ENCODE data around the gene NOS1AP. TPM values are rescaled to one million over a fixed set of nuclear protein-coding genes. Genes with fewer than 3 reads are reported as not detected.

NOS1AP gene
- total RNA-seq: 4.5 to 6.2 TPM (median 5.1 TPM) in 3 replicates
- long read RNA-seq, partial matches to known transcripts: 0 of 4 reads
- long read RNA-seq, other reads (novel, unspliced or antisense): 4 of 4 reads

DNA sequence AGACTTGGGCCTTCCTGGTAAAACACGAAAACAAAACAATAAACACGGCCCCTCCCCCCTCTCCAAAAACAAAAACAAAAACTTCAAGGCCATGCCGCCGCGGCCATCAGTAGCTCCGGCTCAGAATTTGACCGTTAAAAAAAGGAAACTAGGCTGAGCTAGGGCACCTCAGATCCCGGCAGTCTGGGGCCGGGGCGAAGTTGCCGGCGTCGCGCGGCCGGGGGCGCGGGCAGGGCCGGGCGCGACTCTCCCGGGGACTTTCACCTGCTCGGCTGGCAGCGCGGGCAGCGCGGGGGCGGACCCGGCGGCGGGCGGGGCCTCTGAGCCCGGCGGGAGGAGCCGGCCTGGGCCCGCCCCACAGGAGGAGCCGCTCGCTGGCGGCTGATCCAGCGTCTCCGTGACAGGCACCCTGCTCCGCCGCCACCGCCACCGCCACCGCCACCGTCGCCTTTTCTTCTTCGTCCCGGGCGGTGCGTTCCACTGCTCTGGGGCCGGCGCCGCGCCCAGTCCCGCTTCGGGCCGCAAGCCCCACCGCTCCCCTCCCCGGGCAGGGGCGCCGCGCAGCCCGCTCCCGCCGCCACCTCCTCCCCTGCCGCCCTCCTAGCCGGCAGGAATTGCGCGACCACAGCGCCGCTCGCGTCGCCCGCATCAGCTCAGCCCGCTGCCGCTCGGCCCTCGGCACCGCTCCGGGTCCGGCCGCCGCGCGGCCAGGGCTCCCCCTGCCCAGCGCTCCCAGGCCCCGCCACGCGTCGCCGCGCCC, at the start of gene NOS1AP:
Gene NOS1AP (plus strand): TSS at position 358 of the 760 bp plus-strand sequence. CDS start 487 bp downstream, outside the sequence.
- Mint-ChIP-seq H3K4me3 (ENCODE audit: unreplicated experiment) (peak within 1 kb of the TSS; percentile 74), H3K27me3 (ENCODE audit: low read depth) (no peaks in the 10 kb centered on the region), H3K27ac (ENCODE audit: unreplicated experiment) (no peak within 1 kb of the TSS), H3K9me3 (ENCODE audit: low read depth) (peaks cover under 1% of the 10 kb centered on the region), H3K4me1 (ENCODE audit: low read depth) (peaks cover 33% of the 10 kb centered on the region), H3K36me3 (ENCODE audit: low read depth) (peaks cover under 1% of the 10 kb centered on the region)
- TF ChIP-seq, protein P1, sequence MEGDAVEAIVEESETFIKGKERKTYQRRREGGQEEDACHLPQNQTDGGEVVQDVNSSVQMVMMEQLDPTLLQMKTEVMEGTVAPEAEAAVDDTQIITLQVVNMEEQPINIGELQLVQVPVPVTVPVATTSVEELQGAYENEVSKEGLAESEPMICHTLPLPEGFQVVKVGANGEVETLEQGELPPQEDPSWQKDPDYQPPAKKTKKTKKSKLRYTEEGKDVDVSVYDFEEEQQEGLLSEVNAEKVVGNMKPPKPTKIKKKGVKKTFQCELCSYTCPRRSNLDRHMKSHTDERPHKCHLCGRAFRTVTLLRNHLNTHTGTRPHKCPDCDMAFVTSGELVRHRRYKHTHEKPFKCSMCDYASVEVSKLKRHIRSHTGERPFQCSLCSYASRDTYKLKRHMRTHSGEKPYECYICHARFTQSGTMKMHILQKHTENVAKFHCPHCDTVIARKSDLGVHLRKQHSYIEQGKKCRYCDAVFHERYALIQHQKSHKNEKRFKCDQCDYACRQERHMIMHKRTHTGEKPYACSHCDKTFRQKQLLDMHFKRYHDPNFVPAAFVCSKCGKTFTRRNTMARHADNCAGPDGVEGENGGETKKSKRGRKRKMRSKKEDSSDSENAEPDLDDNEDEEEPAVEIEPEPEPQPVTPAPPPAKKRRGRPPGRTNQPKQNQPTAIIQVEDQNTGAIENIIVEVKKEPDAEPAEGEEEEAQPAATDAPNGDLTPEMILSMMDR (IDR thresholded peaks at IDR 0.05): peak; percentile 31
- DNase-seq (ENCODE audit: low spot score): no peak

DNA sequence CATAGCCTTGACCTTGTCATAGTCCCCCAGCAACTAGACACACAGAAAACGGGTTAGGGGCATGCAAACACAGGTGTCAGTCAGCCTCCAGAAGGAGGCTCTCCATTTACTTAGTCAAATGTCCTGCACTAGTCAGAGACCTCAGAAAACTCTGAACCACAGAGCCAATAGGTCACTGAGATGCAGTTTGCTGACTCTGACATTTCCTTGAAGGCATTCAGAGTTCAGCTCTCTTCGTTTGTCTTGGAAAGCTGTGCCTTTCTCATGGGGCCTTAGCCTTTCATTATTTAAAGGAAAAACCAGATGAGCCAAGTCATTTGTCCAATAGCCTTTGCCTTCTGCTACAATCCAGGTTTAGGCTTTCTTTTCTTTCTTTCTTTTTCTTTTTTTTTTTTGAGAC, 49.3 kb upstream of the NOS1AP start:
- Mint-ChIP-seq H3K27ac (ENCODE audit: unreplicated experiment) (peak overlapping the region; percentile 96), H3K9me3 (ENCODE audit: low read depth) (no peaks in the 10 kb centered on the region), H3K36me3 (ENCODE audit: low read depth) (peaks cover 31% of the 10 kb centered on the region), H3K4me1 (ENCODE audit: low read depth) (peaks cover 60% of the 10 kb centered on the region), H3K4me3 (ENCODE audit: unreplicated experiment) (peak overlapping the region; percentile 89), H3K27me3 (ENCODE audit: low read depth) (no peaks in the 10 kb centered on the region)
- no peak for DNase-seq (ENCODE audit: low spot score)
- TF ChIP-seq, protein P1 (IDR thresholded peaks at IDR 0.05): no peak

DNA sequence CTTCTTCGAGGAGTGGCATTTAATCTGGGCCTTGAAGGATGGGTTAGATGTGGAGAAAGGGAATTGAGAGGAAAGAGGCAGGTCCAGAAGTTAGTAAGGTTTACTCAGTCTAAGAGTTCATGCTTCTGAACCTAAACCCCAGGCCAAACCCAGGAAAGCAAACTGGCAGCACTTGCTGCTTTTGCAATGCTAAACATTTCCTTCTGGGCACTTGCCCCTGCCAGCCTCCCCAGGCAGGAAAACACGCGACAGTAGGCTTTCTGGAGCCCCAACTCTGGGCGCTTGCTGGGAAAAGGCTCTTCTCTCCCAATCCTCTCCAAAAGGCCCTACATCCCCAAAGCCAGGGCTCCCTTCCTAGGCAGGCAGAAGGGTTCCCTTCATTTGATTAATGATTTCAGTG, 48.4 kb upstream of the NOS1AP start:
- TF ChIP-seq, protein P1 (IDR thresholded peaks at IDR 0.05): no peak
- peaks cover 21% of the 10 kb centered on the region for H3K36me3 Mint-ChIP-seq (ENCODE audit: low read depth)
- H3K27me3 Mint-ChIP-seq (ENCODE audit: low read depth): no peaks in the 10 kb centered on the region
- H3K4me1 Mint-ChIP-seq (ENCODE audit: low read depth): peaks cover 60% of the 10 kb centered on the region
- DNase-seq (ENCODE audit: low spot score): no peak
- peak overlapping the region; percentile 96 for H3K27ac Mint-ChIP-seq (ENCODE audit: unreplicated experiment)
- peak overlapping the region; percentile 89 for H3K4me3 Mint-ChIP-seq (ENCODE audit: unreplicated experiment)
- H3K9me3 Mint-ChIP-seq (ENCODE audit: low read depth): no peaks in the 10 kb centered on the region

DNA sequence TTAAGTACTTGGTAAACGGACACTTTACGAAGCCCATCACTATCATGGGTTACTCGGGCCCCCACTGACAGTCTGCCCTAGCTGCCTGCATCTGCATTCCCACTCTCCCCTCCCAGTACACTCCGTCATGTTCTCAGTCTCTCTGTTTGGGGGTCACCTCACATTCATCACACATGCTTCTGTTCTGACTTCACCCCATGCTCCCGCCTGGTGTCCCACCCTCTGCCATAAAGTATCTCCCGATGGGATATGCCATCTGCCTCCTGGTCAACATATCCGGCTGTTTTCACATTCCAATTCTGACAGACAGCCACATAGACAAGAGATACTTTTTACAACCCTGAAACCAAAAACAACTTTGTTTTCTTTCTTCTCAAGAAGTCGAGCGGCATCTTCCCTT, 46.9 kb upstream of the NOS1AP start:
- H3K27ac Mint-ChIP-seq (ENCODE audit: unreplicated experiment): peak overlapping the region; percentile 96
- H3K9me3 Mint-ChIP-seq (ENCODE audit: low read depth): peaks cover 7% of the 10 kb centered on the region
- H3K4me3 Mint-ChIP-seq (ENCODE audit: unreplicated experiment): peak overlapping the region; percentile 89
- TF ChIP-seq, protein P1 (IDR thresholded peaks at IDR 0.05): no peak
- no peak for DNase-seq (ENCODE audit: low spot score)
- H3K4me1 Mint-ChIP-seq (ENCODE audit: low read depth): peaks cover 57% of the 10 kb centered on the region
- peaks cover 11% of the 10 kb centered on the region for H3K36me3 Mint-ChIP-seq (ENCODE audit: low read depth)
- H3K27me3 Mint-ChIP-seq (ENCODE audit: low read depth): no peaks in the 10 kb centered on the region

DNA sequence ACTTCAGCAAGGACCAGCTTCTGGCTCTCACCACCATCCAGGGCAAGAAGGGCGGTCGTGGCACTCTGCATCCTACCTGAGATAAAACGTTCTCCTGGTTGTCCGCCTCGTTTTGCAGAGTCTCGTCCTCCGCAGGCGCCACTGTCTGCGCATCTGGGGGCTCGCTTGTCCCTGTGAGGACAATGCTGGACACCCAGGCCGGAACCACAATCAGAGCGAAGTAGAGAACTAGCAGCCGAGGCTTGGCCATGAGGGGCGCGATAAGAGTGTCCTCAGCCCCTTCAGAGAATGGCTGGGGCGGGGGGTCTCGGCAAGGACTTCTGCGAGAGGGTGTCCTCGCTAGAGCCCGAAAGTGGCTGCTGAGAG, 46.3 kb upstream of the NOS1AP start:
- Mint-ChIP-seq H3K27ac (ENCODE audit: unreplicated experiment) (peak overlapping the region; percentile 96), H3K27me3 (ENCODE audit: low read depth) (no peaks in the 10 kb centered on the region)

More for the DNA sequence above, 46.3 kb upstream of the NOS1AP start:
- H3K9me3 Mint-ChIP-seq (ENCODE audit: low read depth): peaks cover 7% of the 10 kb centered on the region
- H3K4me1 Mint-ChIP-seq (ENCODE audit: low read depth): peaks cover 56% of the 10 kb centered on the region
- DNase-seq (ENCODE audit: low spot score): no peak
- TF ChIP-seq, protein P1 (IDR thresholded peaks at IDR 0.05): no peak
- peak overlapping the region; percentile 89 for H3K4me3 Mint-ChIP-seq (ENCODE audit: unreplicated experiment)
- H3K36me3 Mint-ChIP-seq (ENCODE audit: low read depth): peaks cover 6% of the 10 kb centered on the region
